Natural killer cell (primary cell): Measurements from ENCODE around the gene MAST4. TPM values are rescaled to one million over a fixed set of nuclear protein-coding genes. Genes with fewer than 3 reads are reported as not detected.

Experiments used
- ATAC-seq, 3 donors: fragments of 150-1000 bp in 2 of 3; fragments of 200-7000 bp in 1 of 3; cut with Tn5 transposase; 1 replicate in 1 of 3; 2 replicates in 2 of 3; pipeline ENCODE4 v1.10.0; 2021; ENCODE audit warnings: mild to moderate bottlenecking in 2 of 3, moderate library complexity in 2 of 3
- DNase-seq, 2 donors: peaks; one replicate each; pipeline versions ENCODE4 v3.0.0 to v3.0.0-alpha.2; 2013 to 2021; ENCODE audit warnings: mixed read lengths in 1 of 2
- H3K27ac ChIP-seq: one replicate; pipeline ENCODE4 v1.5.1; 2013; ENCODE audit warnings: mild to moderate bottlenecking, low read length
- H3K27me3 ChIP-seq: one replicate; pipeline ENCODE4 v1.6.1; 2013; ENCODE audit warnings: low read length; ENCODE audit not compliant: control insufficient read depth, insufficient read depth
- H3K36me3 ChIP-seq: one replicate; pipeline ENCODE4 v1.6.1; 2013; ENCODE audit warnings: low read length; ENCODE audit not compliant: control insufficient read depth, insufficient read depth
- H3K4me1 ChIP-seq: one replicate; pipeline ENCODE4 v1.6.1; 2013; ENCODE audit warnings: low read length; ENCODE audit not compliant: control insufficient read depth, insufficient read depth
- H3K4me3 ChIP-seq: one replicate; pipeline ENCODE4 v1.5.1; 2013; ENCODE audit warnings: low read length
- H3K9me3 ChIP-seq: one replicate; pipeline ENCODE4 v1.6.1; 2013; ENCODE audit warnings: low read length; ENCODE audit not compliant: control insufficient read depth, insufficient read depth
- H3K27ac Mint-ChIP-seq, 2 donors: one replicate each; pipeline ENCODE4 v1.8.0; 2022; ENCODE audit warnings: mild to moderate bottlenecking in 2 of 2, mixed read lengths in 2 of 2, moderate library complexity in 1 of 2
- H3K27me3 Mint-ChIP-seq, 2 donors: one replicate each; pipeline ENCODE4 v1.8.0; 2022; ENCODE audit warnings: low read depth in 2 of 2, mixed read lengths in 2 of 2
- H3K36me3 Mint-ChIP-seq: one replicate; pipeline ENCODE4 v1.8.0; 2022; ENCODE audit warnings: mixed read lengths
- H3K4me1 Mint-ChIP-seq, 2 donors: one replicate each; pipeline ENCODE4 v1.8.0; 2022; ENCODE audit warnings: mixed read lengths in 2 of 2
- H3K4me3 Mint-ChIP-seq: one replicate; pipeline ENCODE4 v1.8.0; 2022; ENCODE audit warnings: mild to moderate bottlenecking, moderate library complexity, mixed read lengths
- H3K9me3 Mint-ChIP-seq, 2 donors: one replicate each; pipeline ENCODE4 v1.8.0; 2022; ENCODE audit warnings: mixed read lengths in 2 of 2
- CTCF ChIP-seq: fragments of 200-600 bp; IDR thresholded peaks from one replicate; pipeline ENCODE4 v1.8.0; 2022; ENCODE audit warnings: antibody characterized with exemption
- WGBS: methylation state at CpG from one replicate; pipeline ENCODE4 v1.1.7; 2013; ENCODE audit warnings: missing lambda C conversion rate; ENCODE audit not compliant: insufficient coverage; 5-methylcytosine and 5-hydroxymethylcytosine counted together
- intact Hi-C: fragments of 100-400 bp; cut with micrococcal nuclease; formaldehyde crosslinking; loops from one replicate; pipeline ENCODE4 v1.14.2; 2022
- total RNA-seq, 4 donors: library from RNA; stranded (reverse); fragments of 120-200 nt in 1 of 4; gene quantifications; one replicate each; pipeline versions ENCODE4 v1.2.3 to v1.2.4, GENCODE V29; 2013 to 2022

Gene MAST4
- total RNA-seq, 3 donors from 2014 or later (not counting 1 experiment from before 2014, with no cell fraction given): 6.5 to 14.1 (median 12.7) TPM

GRCh38 chr5:67165526-67166459 is 569.6 kb downstream of the MAST4 start:
- Histone ChIP-seq H3K4me3 (peak overlapping the region; percentile 58), H3K27me3 (no peaks in the 10 kb centered on the region), H3K27ac (peak overlapping the region; percentile 97), H3K36me3 (peaks cover 10% of the 10 kb centered on the region), H3K4me1 (peaks cover 36% of the 10 kb centered on the region), H3K9me3 (no peaks in the 10 kb centered on the region)
- DNase-seq: peak; percentile 75 to 89
- no peaks in the 10 kb centered on the region for H3K27me3 Mint-ChIP-seq
- peak; percentile 73 for TF ChIP-seq CTCF
- peak overlapping the region; percentile 92 to 97 for H3K27ac Mint-ChIP-seq
- 24% methylated on average over 36 of the region's 36 CpGs for WGBS
- peak; percentile 80 to 91 (median 83) for ATAC-seq
- H3K9me3 Mint-ChIP-seq: no peaks in the 10 kb centered on the region
- intact Hi-C loops: loop anchor here (2.0 to 10.0 kb wide), 4 partner anchors 43 to 1238 kb away; partner anchors contain the start of gene ERBIN
- H3K4me1 Mint-ChIP-seq: peaks cover 50 to 60% of the 10 kb centered on the region in 2 donors
- H3K36me3 Mint-ChIP-seq: no peaks in the 10 kb centered on the region
- peak overlapping the region; percentile 90 for H3K4me3 Mint-ChIP-seq

- Mint-ChIP-seq H3K36me3 (no peaks in the 10 kb centered on the region), H3K4me3 (peak overlapping the region; percentile 74), H3K27me3 (no peaks in the 10 kb centered on the region), H3K27ac (peak overlapping the region; percentile 92 to 97), H3K9me3 (no peaks in the 10 kb centered on the region), H3K4me1 (peaks cover 41 to 52% of the 10 kb centered on the region in 2 donors)
- Histone ChIP-seq H3K4me3 (peak overlapping the region; percentile 58), H3K27ac (peak overlapping the region; percentile 97), H3K27me3 (no peaks in the 10 kb centered on the region), H3K9me3 (no peaks in the 10 kb centered on the region), H3K36me3 (peaks cover 10% of the 10 kb centered on the region), H3K4me1 (peaks cover 36% of the 10 kb centered on the region)
- ATAC-seq (peak; percentile 41 to 65 (median 58)), DNase-seq (peak; percentile 55 to 73)
- TF ChIP-seq CTCF: peak; percentile 55
- 43% methylated on average over 30 of the region's 31 CpGs for WGBS
- intact Hi-C loops: loop anchor here (2.0 to 10.0 kb wide), 4 partner anchors 42 to 1239 kb away; partner anchors contain the start of gene ERBIN
Observed at GRCh38 chr5:67166460-67167285, 570.5 kb downstream of the MAST4 start.

GRCh38 chr5:67168069-67168468 is 571.9 kb downstream of the MAST4 start:
- H3K27me3 Mint-ChIP-seq: no peaks in the 10 kb centered on the region
- H3K4me3 Mint-ChIP-seq: peak overlapping the region; percentile 36
- H3K9me3 Mint-ChIP-seq: no peaks in the 10 kb centered on the region
- H3K27ac Mint-ChIP-seq: peak overlapping the region; percentile 92 to 97
- peaks cover 36% of the 10 kb centered on the region for H3K4me1 ChIP-seq
- H3K4me3 ChIP-seq: no peak overlapping the region
- peak overlapping the region; percentile 97 for H3K27ac ChIP-seq
- WGBS: 87% methylated on average over 4 of the region's 4 CpGs
- no peaks in the 10 kb centered on the region for H3K9me3 ChIP-seq
- intact Hi-C loops: loop anchor here (5.0 to 10.0 kb wide), 3 partner anchors 349 to 1241 kb away; partner anchors contain the start of gene ERBIN
- H3K4me1 Mint-ChIP-seq: peaks cover 30 to 38% of the 10 kb centered on the region in 2 donors
- DNase-seq (no peak), ATAC-seq (no peak)
- no peaks in the 10 kb centered on the region for H3K27me3 ChIP-seq
- H3K36me3 ChIP-seq: peaks cover 10% of the 10 kb centered on the region
- TF ChIP-seq CTCF: no peak
- H3K36me3 Mint-ChIP-seq: no peaks in the 10 kb centered on the region
